Stimulated activated CD4-positive, alpha-beta T cell treated with anti-CD3 and anti-CD28 coated beads, Interleukin-4, amount 100 ng/mL, for 48 hours (primary cell): ENCODE data around the gene IL10RA.

Source experiments
- DNase-seq, 2 donors: peaks; one replicate each; pipeline ENCODE4 v3.0.0-alpha.2; 2020; ENCODE audit warnings: low read depth in 2 of 2

IL10RA gene

DNA sequence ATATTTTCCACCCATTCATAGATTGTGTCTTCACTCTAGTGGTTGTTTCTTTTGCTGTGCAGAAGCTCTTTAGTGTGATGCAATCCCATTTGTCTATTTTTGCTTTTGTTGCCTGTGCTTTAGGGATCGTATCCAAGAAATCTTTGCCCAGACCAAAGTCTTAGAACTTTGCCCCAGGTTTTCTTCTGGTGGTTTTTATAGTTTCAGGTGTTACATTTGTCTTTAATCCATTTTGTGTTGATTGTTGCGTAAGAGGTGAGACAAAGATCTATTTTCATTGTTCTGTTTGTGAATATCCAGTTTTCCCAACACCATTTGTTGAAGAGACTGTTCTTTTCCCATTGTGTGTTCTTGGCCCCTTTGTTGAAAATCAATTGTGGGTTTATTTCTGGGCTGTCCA lies 6.4 kb downstream of the IL10RA start:
- DNase-seq, result no peak

DNA sequence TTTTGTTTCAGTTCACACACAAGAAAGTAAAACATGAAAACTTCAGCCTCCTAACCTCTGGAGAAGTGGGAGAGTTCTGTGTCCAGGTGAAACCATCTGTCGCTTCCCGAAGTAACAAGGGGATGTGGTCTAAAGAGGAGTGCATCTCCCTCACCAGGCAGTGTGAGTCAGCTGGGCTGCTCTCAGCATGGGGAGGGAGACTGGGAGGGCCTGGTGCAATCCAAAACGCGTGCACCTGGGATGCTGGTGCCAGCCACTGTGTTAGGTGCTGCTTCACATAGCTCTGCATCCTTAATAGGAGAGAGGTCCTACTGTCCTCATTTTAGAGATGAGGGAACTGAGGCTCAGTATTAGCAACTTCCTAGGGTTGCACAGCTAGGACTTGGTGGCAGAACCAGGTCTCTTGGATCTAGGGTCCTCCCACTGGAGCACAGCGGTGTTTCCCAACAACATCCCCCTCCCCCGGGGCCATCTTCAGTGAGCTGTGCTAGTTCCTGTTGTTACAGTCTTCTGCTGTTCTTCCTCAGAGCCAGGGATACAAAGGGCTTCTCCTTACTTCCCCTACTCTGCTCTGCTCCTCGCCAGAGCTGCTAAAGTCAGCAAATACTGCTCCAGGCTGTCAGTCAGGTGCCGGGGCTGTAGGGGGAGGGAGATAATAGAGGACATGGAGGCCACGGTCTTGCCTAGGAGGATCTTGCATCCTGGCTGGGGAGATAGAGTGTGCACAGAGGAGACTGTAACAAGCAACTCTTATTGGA lies 8.0 kb downstream of the IL10RA start:
- no peak for DNase-seq

DNA sequence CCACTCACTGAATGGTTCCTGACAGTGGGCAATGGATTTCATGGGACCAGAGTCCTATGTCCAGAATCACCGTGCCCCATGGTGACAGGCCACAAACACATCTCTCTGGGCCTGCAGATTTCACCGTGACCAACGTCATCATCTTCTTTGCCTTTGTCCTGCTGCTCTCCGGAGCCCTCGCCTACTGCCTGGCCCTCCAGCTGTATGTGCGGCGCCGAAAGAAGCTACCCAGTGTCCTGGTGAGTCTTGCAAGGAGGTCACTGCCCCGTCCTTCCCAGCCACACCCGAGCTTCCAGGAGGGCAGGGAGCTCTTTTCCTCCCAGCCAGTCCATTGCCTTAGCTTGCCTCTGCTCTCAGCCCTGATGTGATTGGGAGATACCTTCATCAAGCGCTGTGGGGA lies 9.3 kb downstream of the IL10RA start:
- DNase-seq, result no peak

DNA sequence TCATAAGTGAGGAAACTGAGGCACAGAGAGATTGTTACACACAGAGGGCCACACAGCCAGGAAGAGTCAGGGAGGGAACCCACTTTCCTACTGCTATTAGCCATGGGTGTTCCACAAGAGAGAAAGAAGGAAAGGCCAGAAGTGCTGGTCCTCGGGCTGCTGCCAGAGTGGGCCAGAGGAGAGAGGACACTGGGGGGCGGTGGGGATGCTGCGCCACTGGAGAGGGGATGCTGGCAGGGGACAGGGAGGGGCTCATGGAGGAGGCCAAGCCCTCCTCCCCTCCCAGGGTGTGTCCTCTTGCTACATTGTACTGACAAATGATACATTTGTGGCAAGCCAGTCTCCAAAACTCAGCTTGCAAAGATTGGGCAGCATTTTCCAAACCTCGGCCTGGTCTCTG lies 9.9 kb downstream of the IL10RA start:
- DNase-seq, result no peak

DNA sequence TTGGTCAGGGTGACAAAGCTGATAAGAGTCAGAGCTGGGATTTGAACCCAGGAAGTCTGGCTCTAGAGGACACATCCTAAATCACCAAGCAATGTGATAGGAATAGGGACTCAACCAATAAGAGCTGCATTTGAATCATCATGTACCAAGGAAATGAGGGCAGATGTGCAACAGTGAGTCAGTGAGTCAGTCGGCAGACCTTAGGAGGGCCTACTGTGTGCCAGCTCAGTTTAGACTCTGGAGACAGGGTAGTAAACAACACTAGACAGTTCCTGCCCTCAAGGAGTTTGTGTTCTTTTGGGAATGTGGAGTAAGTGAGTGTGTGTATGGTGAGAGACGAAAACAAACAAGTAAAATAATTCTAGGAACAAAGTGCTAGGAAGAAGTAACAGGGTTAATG lies 11.2 kb downstream of the IL10RA start:
- DNase-seq, result no peak

DNA sequence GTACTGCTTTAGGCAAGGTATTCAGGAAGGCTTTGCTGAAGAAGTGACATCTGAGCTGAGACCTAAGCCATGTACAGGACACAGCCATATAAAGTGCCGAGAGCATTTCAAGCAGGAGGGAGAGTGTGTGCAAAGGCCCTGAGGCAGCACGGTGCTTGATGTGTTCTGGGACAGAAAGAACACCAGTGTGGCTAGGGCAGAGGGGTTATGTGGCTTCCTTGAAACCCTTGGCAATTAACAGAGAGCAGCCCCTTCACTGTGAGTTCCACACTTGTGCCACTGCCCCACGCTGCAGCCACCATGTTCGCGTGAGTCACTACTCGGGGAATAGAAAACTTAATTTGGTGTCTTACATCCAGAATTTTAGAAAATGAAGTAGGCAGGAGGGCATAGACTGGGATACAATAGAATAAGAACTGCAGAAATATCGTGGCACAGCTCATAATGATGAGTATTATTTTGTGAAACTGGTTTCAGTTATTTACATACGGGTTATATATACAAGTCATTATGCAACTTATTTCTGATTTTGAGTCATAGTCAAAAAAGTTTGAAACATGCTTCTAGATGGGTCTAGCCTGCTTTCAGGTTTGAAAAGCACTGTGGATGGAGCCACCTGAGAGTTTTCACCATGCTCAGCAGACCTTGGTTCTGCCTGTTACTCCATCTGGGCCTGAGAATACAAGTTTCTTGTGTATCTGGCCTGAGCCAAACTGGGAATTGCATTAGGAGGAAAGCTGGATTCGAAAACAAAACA lies 11.8 kb downstream of the IL10RA start:
- DNase-seq, result no peak

DNA sequence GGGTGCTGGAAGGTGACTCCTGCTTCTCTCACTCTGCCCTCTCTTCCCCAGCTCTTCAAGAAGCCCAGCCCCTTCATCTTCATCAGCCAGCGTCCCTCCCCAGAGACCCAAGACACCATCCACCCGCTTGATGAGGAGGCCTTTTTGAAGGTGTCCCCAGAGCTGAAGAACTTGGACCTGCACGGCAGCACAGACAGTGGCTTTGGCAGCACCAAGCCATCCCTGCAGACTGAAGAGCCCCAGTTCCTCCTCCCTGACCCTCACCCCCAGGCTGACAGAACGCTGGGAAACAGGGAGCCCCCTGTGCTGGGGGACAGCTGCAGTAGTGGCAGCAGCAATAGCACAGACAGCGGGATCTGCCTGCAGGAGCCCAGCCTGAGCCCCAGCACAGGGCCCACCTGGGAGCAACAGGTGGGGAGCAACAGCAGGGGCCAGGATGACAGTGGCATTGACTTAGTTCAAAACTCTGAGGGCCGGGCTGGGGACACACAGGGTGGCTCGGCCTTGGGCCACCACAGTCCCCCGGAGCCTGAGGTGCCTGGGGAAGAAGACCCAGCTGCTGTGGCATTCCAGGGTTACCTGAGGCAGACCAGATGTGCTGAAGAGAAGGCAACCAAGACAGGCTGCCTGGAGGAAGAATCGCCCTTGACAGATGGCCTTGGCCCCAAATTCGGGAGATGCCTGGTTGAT lies 12.6 kb downstream of the IL10RA start:
- DNase-seq, result no peak

DNA sequence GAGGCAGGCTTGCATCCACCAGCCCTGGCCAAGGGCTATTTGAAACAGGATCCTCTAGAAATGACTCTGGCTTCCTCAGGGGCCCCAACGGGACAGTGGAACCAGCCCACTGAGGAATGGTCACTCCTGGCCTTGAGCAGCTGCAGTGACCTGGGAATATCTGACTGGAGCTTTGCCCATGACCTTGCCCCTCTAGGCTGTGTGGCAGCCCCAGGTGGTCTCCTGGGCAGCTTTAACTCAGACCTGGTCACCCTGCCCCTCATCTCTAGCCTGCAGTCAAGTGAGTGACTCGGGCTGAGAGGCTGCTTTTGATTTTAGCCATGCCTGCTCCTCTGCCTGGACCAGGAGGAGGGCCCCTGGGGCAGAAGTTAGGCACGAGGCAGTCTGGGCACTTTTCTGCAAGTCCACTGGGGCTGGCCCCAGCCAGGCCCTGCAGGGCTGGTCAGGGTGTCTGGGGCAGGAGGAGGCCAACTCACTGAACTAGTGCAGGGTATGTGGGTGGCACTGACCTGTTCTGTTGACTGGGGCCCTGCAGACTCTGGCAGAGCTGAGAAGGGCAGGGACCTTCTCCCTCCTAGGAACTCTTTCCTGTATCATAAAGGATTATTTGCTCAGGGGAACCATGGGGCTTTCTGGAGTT lies 13.3 kb downstream of the IL10RA start:
- no peak for DNase-seq

DNA sequence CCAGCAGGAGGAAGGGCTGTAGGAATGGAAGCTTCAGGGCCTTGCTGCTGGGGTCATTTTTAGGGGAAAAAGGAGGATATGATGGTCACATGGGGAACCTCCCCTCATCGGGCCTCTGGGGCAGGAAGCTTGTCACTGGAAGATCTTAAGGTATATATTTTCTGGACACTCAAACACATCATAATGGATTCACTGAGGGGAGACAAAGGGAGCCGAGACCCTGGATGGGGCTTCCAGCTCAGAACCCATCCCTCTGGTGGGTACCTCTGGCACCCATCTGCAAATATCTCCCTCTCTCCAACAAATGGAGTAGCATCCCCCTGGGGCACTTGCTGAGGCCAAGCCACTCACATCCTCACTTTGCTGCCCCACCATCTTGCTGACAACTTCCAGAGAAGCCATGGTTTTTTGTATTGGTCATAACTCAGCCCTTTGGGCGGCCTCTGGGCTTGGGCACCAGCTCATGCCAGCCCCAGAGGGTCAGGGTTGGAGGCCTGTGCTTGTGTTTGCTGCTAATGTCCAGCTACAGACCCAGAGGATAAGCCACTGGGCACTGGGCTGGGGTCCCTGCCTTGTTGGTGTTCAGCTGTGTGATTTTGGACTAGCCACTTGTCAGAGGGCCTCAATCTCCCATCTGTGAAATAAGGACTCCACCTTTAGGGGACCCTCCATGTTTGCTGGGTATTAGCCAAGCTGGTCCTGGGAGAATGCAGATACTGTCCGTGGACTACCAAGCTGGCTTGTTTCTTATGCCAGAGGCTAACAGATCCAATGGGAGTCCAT lies 14.1 kb downstream of the IL10RA start:
- DNase-seq, result no peak

DNA sequence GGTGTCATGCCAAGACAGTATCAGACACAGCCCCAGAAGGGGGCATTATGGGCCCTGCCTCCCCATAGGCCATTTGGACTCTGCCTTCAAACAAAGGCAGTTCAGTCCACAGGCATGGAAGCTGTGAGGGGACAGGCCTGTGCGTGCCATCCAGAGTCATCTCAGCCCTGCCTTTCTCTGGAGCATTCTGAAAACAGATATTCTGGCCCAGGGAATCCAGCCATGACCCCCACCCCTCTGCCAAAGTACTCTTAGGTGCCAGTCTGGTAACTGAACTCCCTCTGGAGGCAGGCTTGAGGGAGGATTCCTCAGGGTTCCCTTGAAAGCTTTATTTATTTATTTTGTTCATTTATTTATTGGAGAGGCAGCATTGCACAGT lies 14.6 kb downstream of the IL10RA start:
- DNase-seq, result no peak

DNA sequence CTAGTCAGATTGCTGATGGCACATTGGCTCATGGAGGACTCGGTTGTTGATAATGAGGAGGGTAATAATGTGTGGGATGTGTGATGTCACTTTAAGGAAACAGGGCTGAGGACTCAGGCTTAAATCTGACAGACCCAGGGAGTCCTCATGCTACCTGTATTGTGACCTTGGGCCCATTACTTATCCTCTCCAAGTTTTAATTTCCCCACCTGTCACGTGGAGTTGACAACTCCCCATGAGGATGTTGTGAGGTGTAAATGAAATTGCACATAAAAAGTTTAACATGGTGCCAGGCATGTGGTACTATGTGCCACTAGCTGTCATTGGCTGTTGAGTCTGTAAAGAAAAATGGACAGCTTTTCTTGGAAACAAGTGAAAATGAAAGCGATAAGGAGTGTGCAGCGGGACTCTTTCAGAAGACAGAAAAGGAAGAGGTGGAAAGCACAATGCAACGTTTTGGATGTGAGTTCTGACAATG lies 15.3 kb downstream of the IL10RA start:
- no peak for DNase-seq

DNA sequence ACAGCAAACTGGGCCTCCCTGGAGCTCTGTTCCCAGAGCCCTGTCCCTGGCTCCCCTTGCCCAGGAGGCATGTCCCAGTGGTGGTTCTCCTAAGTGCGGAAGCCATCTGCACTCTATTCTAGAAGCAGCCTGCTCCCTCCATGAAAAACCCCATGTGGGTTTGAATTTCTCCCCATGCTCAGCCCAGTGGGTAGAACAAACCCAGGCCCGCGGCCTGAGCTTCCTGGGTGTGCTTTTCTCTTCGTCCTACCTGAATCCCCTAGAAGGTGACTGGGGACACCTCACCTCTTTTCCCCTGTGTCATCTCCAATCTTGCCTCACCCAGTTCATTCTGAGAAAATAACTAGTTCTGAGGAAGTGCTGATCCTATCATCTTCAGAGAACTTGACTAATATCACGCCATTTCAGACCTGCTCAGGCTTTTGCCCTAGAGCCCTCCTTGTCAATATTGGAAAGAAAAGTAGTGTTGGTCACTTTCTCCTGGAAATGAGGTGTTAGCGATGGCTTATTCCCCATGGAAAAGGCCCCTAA lies 15.9 kb downstream of the IL10RA start:
- peak; percentile 49 to 61 for DNase-seq

DNA sequence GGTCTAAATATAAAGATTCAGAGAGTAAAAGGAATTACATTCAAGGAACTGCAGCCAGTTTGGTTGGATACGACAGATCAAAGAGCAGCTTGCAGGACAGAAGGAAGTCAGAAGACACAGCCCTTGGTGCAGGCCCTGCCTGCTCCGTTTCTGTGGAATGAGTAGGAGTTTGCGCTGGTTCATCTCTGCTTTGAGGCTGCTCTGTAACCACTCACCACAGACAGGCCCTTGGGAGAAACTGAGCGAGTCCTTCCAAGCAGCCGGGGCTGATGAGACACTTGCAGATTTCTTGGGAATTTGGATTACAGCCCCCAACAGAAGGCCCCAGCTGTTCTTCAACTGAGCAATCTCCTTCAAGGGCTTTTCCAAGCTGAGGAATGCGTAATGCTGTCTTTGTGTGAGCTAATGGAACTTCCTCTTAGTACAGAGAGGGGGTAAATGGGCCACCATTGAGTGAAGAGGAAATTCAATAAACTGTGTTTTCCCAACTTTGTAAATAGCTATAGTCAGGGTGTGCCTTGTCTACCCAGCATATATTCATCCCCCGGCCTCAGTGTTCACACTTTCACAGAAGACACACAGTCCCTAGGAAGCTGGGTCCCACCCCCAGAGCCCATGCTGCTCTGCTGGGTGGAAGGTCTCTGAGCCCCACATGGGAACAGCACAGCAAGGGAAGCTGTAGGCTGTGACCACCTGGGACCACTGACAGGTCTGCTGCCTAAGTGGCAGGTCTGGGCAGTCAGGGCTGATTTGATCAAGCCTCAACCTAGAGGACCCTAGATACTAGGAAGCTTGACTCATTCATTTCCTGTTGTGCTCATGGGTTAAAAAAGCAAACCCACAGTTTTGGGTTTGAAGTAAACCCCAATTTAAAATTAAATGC lies 16.6 kb downstream of the IL10RA start:
- peak; percentile 57 to 79 for DNase-seq

DNA sequence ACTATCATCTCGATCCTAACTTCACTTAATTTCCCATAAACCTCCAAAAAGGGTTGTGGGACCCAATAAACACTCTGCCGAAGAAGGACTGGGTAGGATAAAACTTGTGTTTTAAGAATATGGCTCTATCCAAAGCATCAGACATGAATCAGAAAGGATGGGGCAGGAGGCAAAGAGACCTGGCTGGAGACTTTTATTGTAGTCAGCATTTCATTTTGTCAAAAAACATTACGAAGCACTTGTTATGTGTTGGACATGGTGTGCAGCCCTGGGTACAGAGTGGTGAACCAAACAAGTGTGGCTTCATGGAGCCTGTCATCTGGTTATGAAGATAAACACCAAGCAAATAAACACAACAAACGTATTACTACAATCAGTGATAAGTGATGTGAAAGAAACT lies 17.3 kb downstream of the IL10RA start:
- no peak for DNase-seq

DNA sequence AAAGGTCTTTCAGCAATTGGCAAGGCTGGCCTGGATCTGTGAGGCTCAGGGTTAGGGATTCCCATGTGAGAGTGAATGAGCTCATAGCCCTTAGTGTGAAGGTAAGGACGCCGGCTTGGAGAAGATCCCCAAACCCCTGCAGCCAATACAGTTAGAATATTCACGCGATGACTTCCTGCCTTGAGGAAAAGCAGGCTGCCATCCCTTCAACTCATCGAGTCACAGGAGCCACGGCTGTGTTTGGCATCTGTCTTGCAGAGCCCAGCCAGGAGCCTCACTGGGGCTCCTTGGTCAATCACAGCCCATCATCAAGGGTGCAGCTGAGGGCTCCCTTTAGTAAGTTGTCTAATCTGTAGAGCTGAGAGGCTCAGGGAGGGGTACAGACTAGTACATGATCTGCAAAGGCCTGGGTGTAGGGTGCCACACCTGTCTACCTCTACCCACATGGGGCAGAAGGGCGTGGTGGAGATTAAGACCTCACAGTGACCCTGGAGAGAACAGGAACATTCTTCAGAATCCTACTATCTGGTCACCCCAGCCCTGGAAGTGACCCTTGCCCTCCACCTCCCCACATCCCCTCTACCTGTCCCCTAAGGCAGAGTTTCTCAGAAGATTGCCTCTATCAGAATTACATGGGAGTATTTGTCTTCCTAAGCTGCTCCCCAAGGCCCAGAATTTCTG lies 18.5 kb downstream of the IL10RA start:
- DNase-seq, result no peak

DNA sequence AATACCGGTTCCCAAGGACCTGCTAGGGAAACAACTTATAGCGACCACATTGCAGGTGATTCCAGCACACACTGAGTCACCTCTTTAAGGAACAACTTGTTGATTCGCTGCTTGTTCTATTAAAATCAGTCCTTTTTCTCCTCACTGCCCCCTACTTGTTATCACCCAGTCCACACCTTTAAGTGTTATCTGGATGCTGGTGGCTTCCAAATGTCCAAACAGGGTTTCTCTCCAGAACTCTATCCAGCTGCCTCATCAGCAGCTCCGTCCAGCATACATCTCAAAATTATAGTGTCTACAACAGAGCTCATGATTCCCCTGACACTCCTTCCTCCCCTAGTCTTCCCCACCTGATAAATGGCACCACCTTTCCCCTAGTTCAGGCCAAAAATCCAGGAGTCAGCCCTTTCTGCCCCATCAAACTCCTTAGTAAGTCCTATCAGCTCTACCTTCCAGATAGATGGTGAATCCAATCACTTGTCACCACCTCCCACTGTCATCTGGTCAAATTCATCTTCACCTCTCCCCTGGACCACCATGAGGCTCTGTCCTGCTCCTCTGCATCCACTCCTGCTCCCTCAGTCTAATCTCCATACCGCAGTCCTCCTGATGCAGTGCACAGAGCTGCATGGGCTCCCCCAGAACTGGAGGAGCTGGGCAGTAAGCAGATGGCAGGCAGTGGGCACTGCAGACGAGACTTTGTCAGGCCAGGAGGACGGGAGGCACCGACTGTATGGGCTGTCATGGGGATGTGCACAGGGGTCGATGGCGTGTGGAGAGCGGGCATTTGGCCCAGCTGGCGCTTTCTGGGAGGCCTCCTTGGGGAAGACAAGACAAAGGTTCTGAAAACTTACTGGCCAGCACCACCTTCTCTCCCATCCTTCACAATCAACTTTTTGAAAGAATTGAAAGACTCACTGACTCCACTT lies 19.3 kb downstream of the IL10RA start:
- DNase-seq, result no peak

DNA sequence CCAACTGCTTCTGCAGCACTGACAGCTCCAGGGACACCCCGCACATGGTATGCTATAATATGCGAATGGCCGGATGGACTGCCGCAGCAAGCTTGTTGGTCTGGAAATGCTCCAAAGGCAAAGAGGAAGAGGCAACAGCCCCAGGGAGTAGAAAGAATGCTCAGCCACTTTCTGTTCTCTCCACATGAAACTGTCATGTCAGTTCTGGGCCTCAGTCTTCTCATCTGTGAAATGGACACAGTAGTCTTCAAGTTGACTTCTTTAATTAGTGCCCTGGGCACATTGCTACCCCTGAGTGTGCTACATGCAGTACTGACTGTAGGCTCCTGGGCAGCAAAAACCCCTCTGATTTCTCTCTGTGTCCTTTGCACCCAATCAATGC lies 19.9 kb downstream of the IL10RA start:
- no peak for DNase-seq

DNA sequence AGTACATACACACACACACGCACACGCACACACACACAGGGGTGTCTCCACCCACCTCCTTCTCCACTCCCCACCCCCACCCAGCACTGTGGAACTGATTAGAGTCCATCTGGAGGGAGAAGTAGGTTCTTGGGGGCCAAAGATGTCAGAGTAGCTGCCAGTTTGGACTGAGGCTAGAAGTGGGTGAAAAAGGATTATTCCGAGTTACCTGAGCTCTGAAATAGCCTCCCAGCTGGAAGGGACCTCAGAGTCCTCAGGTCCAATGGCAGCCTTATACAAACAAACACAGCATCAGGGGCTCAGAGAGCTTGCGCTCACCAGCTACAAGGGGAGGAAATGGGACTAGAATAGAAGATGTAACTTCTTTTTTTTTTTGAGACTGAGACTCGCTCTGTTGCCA lies 20.8 kb downstream of the IL10RA start:
- DNase-seq, result no peak
